Gastrocnemius medialis (tissue), 4 donors: Measurements from ENCODE around the gene GTF2H2C. TPM values are rescaled to one million over a fixed set of nuclear protein-coding genes. Genes with fewer than 3 reads are reported as not detected.
"Not testable (repeated sequence)": the region's sequence is repeated elsewhere in the genome, so short reads cannot be mapped to it uniquely, and the experiment has no call there.

Experiments used
- ATAC-seq, 2 donors: fragments of 150-250 bp; one replicate each; pipeline ENCODE4 v1.9.1; 2016
- DNase-seq, 2 donors: peaks; one replicate each; pipeline ENCODE4 v3.0.0-alpha.2; 2019
- H3K27ac ChIP-seq, 4 donors: fragments of 200-600 bp; sonication (generic); 1 replicate in 1 of 4; 2 replicates in 3 of 4; pipeline ENCODE4 v1.5.1; 2016 to 2018; ENCODE audit warnings: mild to moderate bottlenecking in 2 of 4, moderate library complexity in 1 of 4
- H3K27me3 ChIP-seq, 3 donors: fragments of 200-600 bp; sonication (generic) in 2 of 3; 1 replicate in 1 of 3; 2 replicates in 2 of 3; pipeline versions ENCODE4 v1.5.1 to v1.6.0; 2016 to 2019; ENCODE audit warnings: mild to moderate bottlenecking in 1 of 3, moderate library complexity in 1 of 3
- H3K36me3 ChIP-seq, 2 donors: fragments of 200-600 bp; sonication (generic) in 1 of 2; one replicate each; pipeline ENCODE4 v1.5.1; 2017 to 2018
- H3K4me1 ChIP-seq, 2 donors: fragments of 200-600 bp; sonication (generic) in 1 of 2; one replicate each; pipeline ENCODE4 v1.5.1; 2016 to 2017; ENCODE audit warnings: mild to moderate bottlenecking in 2 of 2
- H3K4me3 ChIP-seq, 4 donors: fragments of 200-600 bp; sonication (generic) in 3 of 4; 1 replicate in 1 of 4; 2 replicates in 3 of 4; pipeline ENCODE4 v1.5.1; 2016 to 2019; ENCODE audit warnings: mild to moderate bottlenecking in 2 of 4
- H3K9me3 ChIP-seq, 3 donors: fragments of 200-600 bp; sonication (generic) in 2 of 3; 1 replicate in 1 of 3; 2 replicates in 2 of 3; pipeline ENCODE4 v1.5.1; 2016 to 2019
- CTCF ChIP-seq, 5 experiments: fragments of 450-650 bp in 3 of 5; fragments of 200-600 bp in 2 of 5; sonication (generic) in 2 of 5; IDR thresholded peaks in 4 of 5; conservative IDR thresholded peaks in 1 of 5; 1 replicate in 4 of 5; 2 replicates in 1 of 5; pipeline ENCODE4 v1.5.1; 2016 to 2019; ENCODE audit warnings: antibody characterized with exemption in 5 of 5, mild to moderate bottlenecking in 3 of 5, moderate library complexity in 3 of 5
- POLR2A ChIP-seq, 2 donors: fragments of 450-650 bp; IDR thresholded peaks; one replicate each; pipeline ENCODE4 v1.6.1; 2017; ENCODE audit warnings: antibody characterized with exemption in 2 of 2, mild to moderate bottlenecking in 2 of 2, moderate library complexity in 2 of 2
- in situ Hi-C, 4 donors: fragments of 200-750 bp; cut with MboI; loops; one replicate each; pipeline versions ENCODE4 v1.15.0 to v1.8.0; 2017; ENCODE audit warnings: low sequenced_read_pairs in 4 of 4
- intact Hi-C: fragments of 100-400 bp; cut with DNase I; formaldehyde crosslinking; loops from one replicate; pipeline ENCODE4 v1.15.1; 2023; ENCODE audit warnings: low total_unique reads
- total RNA-seq, 4 donors: library from RNA; depleted of rRNA; stranded (reverse); fragments of >200 nt; gene quantifications; one replicate each; pipeline versions ENCODE4 v1.1.0 to v1.2.3, GENCODE V29; 2016

The GTF2H2C gene
- 10 to 100 TPM in 3 of 4 donors, 1 to 10 TPM in 1; 9.4 to 17.0 (median 11.1) TPM for total RNA-seq

- peak; percentile 94 to 99 for ATAC-seq
Measured at GRCh38 chr5:69559908-69560330, at the start of gene GTF2H2C. Gene GTF2H2C (plus strand): TSS chr5:69560191. CDS start chr5:69565133, 4,942 bp downstream.

GRCh38 chr5:69510694-69511093 lies 49.3 kb upstream of the GTF2H2C start:
- intact Hi-C loops: no loop called here
- DNase-seq: no peak
- H3K36me3 ChIP-seq: no peaks in the 10 kb centered on the region
- no peak overlapping the region for H3K27ac ChIP-seq
- ATAC-seq: no peak
- no peaks in the 10 kb centered on the region for H3K9me3 ChIP-seq
- H3K4me3 ChIP-seq: no peak overlapping the region
- TF ChIP-seq POLR2A (IDR thresholded peaks at IDR 0.05): no peak
- no peak for TF ChIP-seq CTCF (IDR thresholded peaks at IDR 0.05 in 4 of 5, conservative IDR thresholded peaks at IDR 0.05 in 1 of 5)
- H3K27me3 ChIP-seq: no peaks in the 10 kb centered on the region
- H3K4me1 ChIP-seq: no peaks in the 10 kb centered on the region
- in situ Hi-C loops: no loop called here

More at GRCh38 chr5:69559908-69560330, at the start of gene GTF2H2C:
- TF ChIP-seq CTCF (IDR thresholded peaks at IDR 0.05 in 4 of 5, conservative IDR thresholded peaks at IDR 0.05 in 1 of 5): peak in 1 of 5 experiments; percentile 18
- H3K4me1 ChIP-seq, H3K9me3 ChIP-seq, in situ Hi-C loops, H3K36me3 ChIP-seq, H3K27me3 ChIP-seq, intact Hi-C loops: not testable (repeated sequence)
- peak within 1 kb of the TSS in 1 of 4 donors; percentile 27 for H3K27ac ChIP-seq
- DNase-seq: peak; percentile 35 to 60
- peak within 1 kb of the TSS; percentile 52 to 62 (median 58) for H3K4me3 ChIP-seq

GRCh38 chr5:69512740-69513260 lies 47.2 kb upstream of the GTF2H2C start:
- Histone ChIP-seq H3K9me3 (no peaks in the 10 kb centered on the region), H3K27ac (no peak overlapping the region), H3K27me3 (no peaks in the 10 kb centered on the region), H3K4me3 (no peak overlapping the region), H3K4me1 (no peaks in the 10 kb centered on the region), H3K36me3 (no peaks in the 10 kb centered on the region)
- no peak for TF ChIP-seq POLR2A (IDR thresholded peaks at IDR 0.05)
- no peak for TF ChIP-seq CTCF (IDR thresholded peaks at IDR 0.05 in 4 of 5, conservative IDR thresholded peaks at IDR 0.05 in 1 of 5)
- intact Hi-C loops: no loop called here
- in situ Hi-C loops: no loop called here
- DNase-seq (no peak), ATAC-seq (no peak)

GRCh38 chr5:69515570-69515969 lies 44.4 kb upstream of the GTF2H2C start:
- H3K36me3 ChIP-seq, H3K27ac ChIP-seq, H3K9me3 ChIP-seq, in situ Hi-C loops, DNase-seq, H3K4me1 ChIP-seq, H3K4me3 ChIP-seq, intact Hi-C loops, ATAC-seq, H3K27me3 ChIP-seq: not testable (repeated sequence)

GRCh38 chr5:69516769-69517168 lies 43.2 kb upstream of the GTF2H2C start:
- no peak overlapping the region for H3K4me3 ChIP-seq
- no peak overlapping the region for H3K27ac ChIP-seq
- in situ Hi-C loops: no loop called here
- no peak for DNase-seq
- TF ChIP-seq CTCF (IDR thresholded peaks at IDR 0.05 in 4 of 5, conservative IDR thresholded peaks at IDR 0.05 in 1 of 5): no peak
- TF ChIP-seq POLR2A (IDR thresholded peaks at IDR 0.05): no peak
- no peaks in the 10 kb centered on the region for H3K9me3 ChIP-seq
- H3K4me1 ChIP-seq: no peaks in the 10 kb centered on the region
- H3K27me3 ChIP-seq: no peaks in the 10 kb centered on the region
- intact Hi-C loops: no loop called here
- no peaks in the 10 kb centered on the region for H3K36me3 ChIP-seq
- no peak for ATAC-seq
